HAP-1 (cell line): ENCODE results near the gene ASB14.
"Not testable (repeated sequence)": the region's sequence is repeated elsewhere in the genome, so short reads cannot be mapped to it uniquely, and the experiment has no call there.

Source experiments
- DNase-seq, 2 experiments: peaks; one replicate each; pipeline ENCODE4 v3.0.0-alpha.2; 2016 to 2020; ENCODE audit warnings: low spot score in 2 of 2
- H3K27me3 ChIP-seq: fragments of 250-450 bp; sonication (Bioruptor Pico); 2 replicates; pipeline ENCODE4 v1.5.1; 2020; ENCODE audit warnings: low read depth, mild to moderate bottlenecking, moderate library complexity
- H3K36me3 ChIP-seq: fragments of 250-450 bp; sonication (Bioruptor Pico); replicated peaks from 2 replicates; pipeline ENCODE4 v1.5.1; 2020; ENCODE audit warnings: mild to moderate bottlenecking
- H3K4me1 ChIP-seq: fragments of 250-450 bp; sonication (Bioruptor Pico); 2 replicates; pipeline ENCODE4 v1.5.1; 2020; ENCODE audit warnings: mild to moderate bottlenecking
- H3K4me3 ChIP-seq: fragments of 250-450 bp; sonication (Bioruptor Pico); 2 replicates; pipeline ENCODE4 v1.5.1; 2020; ENCODE audit warnings: mild to moderate bottlenecking, moderate library complexity
- H3K9me3 ChIP-seq: fragments of 250-450 bp; sonication (Bioruptor Pico); 2 replicates; pipeline ENCODE4 v1.5.1; 2020; ENCODE audit warnings: mild to moderate bottlenecking, moderate library complexity
- in situ Hi-C: fragments of 300-500 bp; cut with MboI; formaldehyde crosslinking; loops from 3 replicates; pipeline ENCODE4 v1.14.3; 2020; ENCODE audit warnings: low sequenced_read_pairs, inconsistent platforms, mixed read lengths

Gene ASB14

GRCh38 chr3:57292159-57292896, at the start of gene ASB14:
Gene ASB14, minus strand, starts transcription at chr3:57292685. Its CDS starts 652 bp downstream, at chr3:57292033.
- no peaks in the 10 kb centered on the region for H3K4me1 ChIP-seq
- DNase-seq, result no peak
- no peaks in the 10 kb centered on the region for H3K27me3 ChIP-seq
- no peaks in the 10 kb centered on the region for H3K9me3 ChIP-seq
- no peak within 1 kb of the TSS for H3K4me3 ChIP-seq
- no peaks in the 10 kb centered on the region for H3K36me3 ChIP-seq
- in situ Hi-C loops, result no loop called here

- H3K4me3 ChIP-seq, H3K27me3 ChIP-seq, DNase-seq, H3K36me3 ChIP-seq, H3K9me3 ChIP-seq, in situ Hi-C loops, H3K4me1 ChIP-seq: not testable (repeated sequence)
These were observed 46.7 kb upstream of the ASB14 start for GRCh38 chr3:57339071-57339642.

GRCh38 chr3:57338272-57339070, 46.0 kb upstream of the ASB14 start:
- H3K4me1 ChIP-seq, DNase-seq, H3K4me3 ChIP-seq, H3K36me3 ChIP-seq, H3K27me3 ChIP-seq, H3K9me3 ChIP-seq, in situ Hi-C loops: not testable (repeated sequence)

GRCh38 chr3:57335283-57335938, 42.9 kb upstream of the ASB14 start:
- Histone ChIP-seq H3K36me3 (no peaks in the 10 kb centered on the region), H3K27me3 (peaks cover 9% of the 10 kb centered on the region), H3K9me3 (no peaks in the 10 kb centered on the region; the same call in 1 of the 2 replicates), H3K4me3 (no peak overlapping the region), H3K4me1 (no peaks in the 10 kb centered on the region)
- DNase-seq, result no peak
- in situ Hi-C loops, result no loop called here

GRCh38 chr3:57331078-57331610, 38.7 kb upstream of the ASB14 start:
- DNase-seq, result no peak
- H3K4me3 ChIP-seq, result no peak overlapping the region
- no peaks in the 10 kb centered on the region for H3K36me3 ChIP-seq
- no peaks in the 10 kb centered on the region for H3K4me1 ChIP-seq
- H3K9me3 ChIP-seq, result no peaks in the 10 kb centered on the region; the same call in 1 of the 2 replicates
- in situ Hi-C loops, result no loop called here
- H3K27me3 ChIP-seq, result peaks cover 9% of the 10 kb centered on the region

- H3K9me3 ChIP-seq, DNase-seq, H3K4me3 ChIP-seq, in situ Hi-C loops, H3K36me3 ChIP-seq, H3K4me1 ChIP-seq, H3K27me3 ChIP-seq: not testable (repeated sequence)
These were observed 34.0 kb upstream of the ASB14 start for GRCh38 chr3:57326498-57326897.

- no peaks in the 10 kb centered on the region for H3K4me1 ChIP-seq
- in situ Hi-C loops, result no loop called here
- DNase-seq, result no peak
- H3K4me3 ChIP-seq, result no peak overlapping the region
- H3K36me3 ChIP-seq, result no peaks in the 10 kb centered on the region
- H3K27me3 ChIP-seq, result peaks cover 6% of the 10 kb centered on the region; the same call in 1 of the 2 replicates
- 0 out of 2 replicates have a peak, but pooled peaks cover 2% of the 10 kb centered on the region for H3K9me3 ChIP-seq
These were observed 21.7 kb upstream of the ASB14 start for GRCh38 chr3:57314204-57314603.

GRCh38 chr3:57309769-57310360, 17.4 kb upstream of the ASB14 start:
- in situ Hi-C loops, result no loop called here
- H3K4me3 ChIP-seq, result no peak overlapping the region
- H3K27me3 ChIP-seq, result peaks cover 3% of the 10 kb centered on the region; the same call in 1 of the 2 replicates
- H3K4me1 ChIP-seq, result no peaks in the 10 kb centered on the region
- no peak for DNase-seq
- H3K36me3 ChIP-seq, result no peaks in the 10 kb centered on the region
- H3K9me3 ChIP-seq, result no peaks in the 10 kb centered on the region

- peak in 1 of 2 experiments; percentile 18 for DNase-seq
- H3K4me1 ChIP-seq, H3K36me3 ChIP-seq, in situ Hi-C loops, H3K4me3 ChIP-seq, H3K9me3 ChIP-seq, H3K27me3 ChIP-seq: not testable (repeated sequence)
These were observed 11.0 kb upstream of the ASB14 start for GRCh38 chr3:57303520-57303919.

- no peak overlapping the region for H3K4me3 ChIP-seq
- in situ Hi-C loops, result no loop called here
- H3K27me3 ChIP-seq, result no peaks in the 10 kb centered on the region
- no peak for DNase-seq
- no peaks in the 10 kb centered on the region; the same call in 1 of the 2 replicates for H3K4me1 ChIP-seq
- no peaks in the 10 kb centered on the region for H3K9me3 ChIP-seq
- no peaks in the 10 kb centered on the region for H3K36me3 ChIP-seq
These were observed 5.6 kb upstream of the ASB14 start for GRCh38 chr3:57298041-57298440.

- H3K9me3 ChIP-seq, result no peaks in the 10 kb centered on the region
- DNase-seq, result no peak
- no peaks in the 10 kb centered on the region for H3K27me3 ChIP-seq
- in situ Hi-C loops, result no loop called here
- no peak overlapping the region for H3K4me3 ChIP-seq
- no peaks in the 10 kb centered on the region for H3K4me1 ChIP-seq
- H3K36me3 ChIP-seq, result no peaks in the 10 kb centered on the region
These were observed 527 bp upstream of the ASB14 start for GRCh38 chr3:57292897-57293526.

GRCh38 chr3:57288403-57288802, 4.1 kb downstream of the ASB14 start:
- Histone ChIP-seq H3K36me3 (no peaks in the 10 kb centered on the region), H3K9me3 (peaks cover 4% of the 10 kb centered on the region; the same call in 1 of the 2 replicates), H3K4me3 (no peak overlapping the region), H3K4me1 (no peaks in the 10 kb centered on the region), H3K27me3 (no peaks in the 10 kb centered on the region)
- in situ Hi-C loops, result no loop called here
- peak in 1 of 2 experiments; percentile 0 for DNase-seq

GRCh38 chr3:57287205-57287604, 5.3 kb downstream of the ASB14 start:
- Histone ChIP-seq H3K9me3 (peaks cover 4% of the 10 kb centered on the region; the same call in 1 of the 2 replicates), H3K27me3 (no peaks in the 10 kb centered on the region), H3K4me3 (no peak overlapping the region), H3K4me1 (no peaks in the 10 kb centered on the region), H3K36me3 (no peaks in the 10 kb centered on the region)
- DNase-seq, result no peak
- in situ Hi-C loops, result no loop called here
